AG09319 (cell line): ENCODE measurements around the gene PARP1.

Experiments used
- DNase-seq: peaks from one replicate; pipeline ENCODE4 v3.0.0-alpha.2; 2010; ENCODE audit warnings: low read depth; ENCODE audit errors: extremely low read depth
- CTCF ChIP-seq: IDR thresholded peaks from 2 replicates; pipeline ENCODE4 v1.5.1; 2011; ENCODE audit warnings: low read depth, mild to moderate bottlenecking, inconsistent platforms, low read length, moderate library complexity

The PARP1 gene

GRCh38 chr1:226404904-226405222 lies 3.0 kb downstream of the PARP1 start:
- no peak for DNase-seq
- TF ChIP-seq CTCF: no peak

- TF ChIP-seq CTCF: no peak
- DNase-seq: peak; percentile 16
These were observed 3.6 kb downstream of the PARP1 start for GRCh38 chr1:226404063-226404903.

- no peak for DNase-seq
- peak; percentile 27 for TF ChIP-seq CTCF
These were observed 4.5 kb downstream of the PARP1 start for GRCh38 chr1:226403201-226404034.

GRCh38 chr1:226402739-226403165 lies 5.1 kb downstream of the PARP1 start:
- no peak for DNase-seq
- TF ChIP-seq CTCF: no peak

GRCh38 chr1:226401355-226402303 lies 6.3 kb downstream of the PARP1 start:
- no peak for DNase-seq
- no peak for TF ChIP-seq CTCF

- DNase-seq: no peak
- TF ChIP-seq CTCF: no peak
These were observed 7.2 kb downstream of the PARP1 start for GRCh38 chr1:226400519-226401354.
